Lung (tissue), 12 donors: ENCODE measurements around the gene FOXJ3. TPM values are rescaled to one million over a fixed set of nuclear protein-coding genes. Genes with fewer than 3 reads are reported as not detected.

Source experiments
- ATAC-seq: fragments of 200-7000 bp; cut with Tn5 transposase; one replicate; pipeline ENCODE4 v1.9.1; 2020; ENCODE audit warnings: moderate number of reproducible peaks; ENCODE audit not compliant: insufficient read depth, low FRiP score
- DNase-seq, 3 donors: peaks; one replicate each; pipeline ENCODE4 v3.0.0-alpha.2; 2013 to 2017
- H3K27ac ChIP-seq, 2 donors: one replicate each; pipeline ENCODE4 v1.5.1; 2013; ENCODE audit warnings: mild to moderate bottlenecking in 2 of 2, moderate library complexity in 2 of 2, control low read depth in 1 of 2, inconsistent platforms in 1 of 2, low read depth in 1 of 2, low read length in 1 of 2
- H3K27me3 ChIP-seq, 3 donors: one replicate each; pipeline ENCODE4 v1.5.1; 2013; ENCODE audit warnings: low read length in 2 of 3; ENCODE audit not compliant: control insufficient read depth in 3 of 3, insufficient read depth in 3 of 3
- H3K36me3 ChIP-seq, 4 donors: one replicate each; pipeline ENCODE4 v1.5.1; 2013; ENCODE audit warnings: low read length in 4 of 4, mild to moderate bottlenecking in 1 of 4, moderate library complexity in 1 of 4; ENCODE audit not compliant: control insufficient read depth in 4 of 4, insufficient read depth in 4 of 4
- H3K4me1 ChIP-seq, 5 donors: one replicate each; pipeline ENCODE4 v1.5.1; 2013; ENCODE audit warnings: low read length in 5 of 5, mild to moderate bottlenecking in 2 of 5, moderate library complexity in 1 of 5; ENCODE audit not compliant: control insufficient read depth in 5 of 5, insufficient read depth in 5 of 5
- H3K4me3 ChIP-seq: one replicate; pipeline ENCODE4 v1.5.1; 2013; ENCODE audit warnings: mild to moderate bottlenecking, control low read depth, moderate library complexity
- H3K9ac ChIP-seq, 2 donors: one replicate each; pipeline ENCODE4 v1.5.1; 2013; ENCODE audit warnings: low read length in 2 of 2, control low read depth in 1 of 2; ENCODE audit not compliant: insufficient read depth in 1 of 2
- H3K9me3 ChIP-seq, 4 donors: one replicate each; pipeline ENCODE4 v1.5.1; 2013; ENCODE audit warnings: low read length in 3 of 4, mild to moderate bottlenecking in 1 of 4, moderate library complexity in 1 of 4; ENCODE audit not compliant: control insufficient read depth in 4 of 4, insufficient read depth in 3 of 4
- CTCF ChIP-seq: IDR thresholded peaks from 2 replicates; pipeline ENCODE4 v1.5.1; 2012; ENCODE audit warnings: mild to moderate bottlenecking; ENCODE audit errors: control extremely low read depth, extremely low read depth
- WGBS, 2 donors: extraction: QIAGEN DNeasy Blood & Tissue Kit; methylation state at CpG; one replicate each; pipeline ENCODE4 v1.1.7; 2013; 5-methylcytosine and 5-hydroxymethylcytosine counted together
- polyA plus RNA-seq, 2 donors: library from polyadenylated mRNA; stranded (reverse); fragments of 200-250 nt; gene quantifications; one replicate each; pipeline ENCODE4 v1.2.1, GENCODE V29; 2013
- total RNA-seq, 2 donors: library from RNA; depleted of rRNA in 1 of 2; stranded (reverse); fragments of >200 nt in 1 of 2; gene quantifications; one replicate each; pipeline ENCODE4 v1.2.1, GENCODE V29; 2014 to 2021
- donor health status: control.
- donor health status: control.
- donor health status: Bipolar disorder and iron deficiency.
- donor health status: healthy.
- donor health status: DM: yes; HTN: yes; CAD: no.

Gene FOXJ3
- total and polyA plus RNA-seq, 4 donors, result 11.9 to 106 (median 26.6) TPM

GRCh38 chr1:42240966-42241755, 93.9 kb downstream of the FOXJ3 start:
- Histone ChIP-seq H3K4me3 (no peak overlapping the region), H3K27me3 (no peaks in the 10 kb centered on the region), H3K27ac (no peak overlapping the region), H3K9me3 (peaks cover 0 to 5% (median 2%) of the 10 kb centered on the region in 4 donors), H3K4me1 (peaks cover 0 to 9% (median 0%) of the 10 kb centered on the region in 5 donors), H3K9ac (no peak overlapping the region), H3K36me3 (peaks cover 0 to 9% (median 0%) of the 10 kb centered on the region in 4 donors)
- DNase-seq (no peak), ATAC-seq (no peak)
- TF ChIP-seq CTCF, result no peak
- 80 to 85% methylated on average over 5 of the region's 5 CpGs for whole genome bisulfite sequencing, 2 donors

- no peak overlapping the region for H3K9ac ChIP-seq
- no peak overlapping the region for H3K4me3 ChIP-seq
- peaks cover 0 to 12% (median 2%) of the 10 kb centered on the region in 4 donors for H3K9me3 ChIP-seq
- DNase-seq (no peak), ATAC-seq (no peak)
- no peaks in the 10 kb centered on the region for H3K27me3 ChIP-seq
- no peak for TF ChIP-seq CTCF
- H3K36me3 ChIP-seq, result peaks cover 0 to 9% (median 0%) of the 10 kb centered on the region in 4 donors
- H3K27ac ChIP-seq, result no peak overlapping the region
- peaks cover 0 to 9% (median 0%) of the 10 kb centered on the region in 5 donors for H3K4me1 ChIP-seq
- 94 to 95% methylated on average over 1 of the region's 1 CpG for WGBS, 2 donors
These were observed 95.5 kb downstream of the FOXJ3 start for GRCh38 chr1:42239555-42239954.

GRCh38 chr1:42239041-42239440, 96.0 kb downstream of the FOXJ3 start:
- no peak for ATAC-seq
- no peak for DNase-seq
- Histone ChIP-seq H3K27me3 (no peaks in the 10 kb centered on the region), H3K4me3 (no peak overlapping the region), H3K9ac (no peak overlapping the region), H3K9me3 (peaks cover 0 to 12% (median 3%) of the 10 kb centered on the region in 4 donors), H3K4me1 (peaks cover 0 to 9% (median 0%) of the 10 kb centered on the region in 5 donors), H3K36me3 (peaks cover 0 to 9% (median 0%) of the 10 kb centered on the region in 4 donors), H3K27ac (no peak overlapping the region)
- no peak for TF ChIP-seq CTCF
- WGBS, 2 donors, result 0 to 59% methylated on average over 1 of the region's 1 CpG
